ENCODE data around the gene MMP2.

DNA sequence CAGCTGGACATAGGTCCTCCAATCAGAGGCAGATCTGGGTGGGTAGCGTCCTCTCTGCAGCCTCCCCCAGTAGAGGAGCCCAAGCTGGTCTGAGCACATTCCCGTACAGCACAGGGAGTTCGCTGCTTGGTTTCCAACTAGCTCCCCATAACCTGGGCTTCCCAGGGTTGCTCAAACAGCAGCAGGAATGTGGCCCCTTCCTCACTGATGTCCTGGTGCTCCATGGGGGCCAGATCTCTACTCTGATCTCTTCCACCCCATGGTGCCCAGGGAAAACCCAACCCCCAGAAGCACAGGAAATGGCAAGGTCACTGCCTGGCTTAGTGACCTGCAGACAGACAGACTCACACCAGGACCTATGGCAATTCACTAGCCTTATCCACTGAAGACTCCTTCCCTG lies 11.1 kb upstream of the MMP2 start:
- no peak for TF ChIP-seq ZNF555 (tag by site-specific recombination; conservative IDR thresholded peaks at IDR 0.05)
- no peak for TF ChIP-seq ZNF792 (tag by site-specific recombination; IDR thresholded peaks at IDR 0.05)
- TF ChIP-seq, protein P1, sequence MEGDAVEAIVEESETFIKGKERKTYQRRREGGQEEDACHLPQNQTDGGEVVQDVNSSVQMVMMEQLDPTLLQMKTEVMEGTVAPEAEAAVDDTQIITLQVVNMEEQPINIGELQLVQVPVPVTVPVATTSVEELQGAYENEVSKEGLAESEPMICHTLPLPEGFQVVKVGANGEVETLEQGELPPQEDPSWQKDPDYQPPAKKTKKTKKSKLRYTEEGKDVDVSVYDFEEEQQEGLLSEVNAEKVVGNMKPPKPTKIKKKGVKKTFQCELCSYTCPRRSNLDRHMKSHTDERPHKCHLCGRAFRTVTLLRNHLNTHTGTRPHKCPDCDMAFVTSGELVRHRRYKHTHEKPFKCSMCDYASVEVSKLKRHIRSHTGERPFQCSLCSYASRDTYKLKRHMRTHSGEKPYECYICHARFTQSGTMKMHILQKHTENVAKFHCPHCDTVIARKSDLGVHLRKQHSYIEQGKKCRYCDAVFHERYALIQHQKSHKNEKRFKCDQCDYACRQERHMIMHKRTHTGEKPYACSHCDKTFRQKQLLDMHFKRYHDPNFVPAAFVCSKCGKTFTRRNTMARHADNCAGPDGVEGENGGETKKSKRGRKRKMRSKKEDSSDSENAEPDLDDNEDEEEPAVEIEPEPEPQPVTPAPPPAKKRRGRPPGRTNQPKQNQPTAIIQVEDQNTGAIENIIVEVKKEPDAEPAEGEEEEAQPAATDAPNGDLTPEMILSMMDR (tag by site-specific recombination; IDR thresholded peaks at IDR 0.05): no peak
- TF ChIP-seq, protein P2, sequence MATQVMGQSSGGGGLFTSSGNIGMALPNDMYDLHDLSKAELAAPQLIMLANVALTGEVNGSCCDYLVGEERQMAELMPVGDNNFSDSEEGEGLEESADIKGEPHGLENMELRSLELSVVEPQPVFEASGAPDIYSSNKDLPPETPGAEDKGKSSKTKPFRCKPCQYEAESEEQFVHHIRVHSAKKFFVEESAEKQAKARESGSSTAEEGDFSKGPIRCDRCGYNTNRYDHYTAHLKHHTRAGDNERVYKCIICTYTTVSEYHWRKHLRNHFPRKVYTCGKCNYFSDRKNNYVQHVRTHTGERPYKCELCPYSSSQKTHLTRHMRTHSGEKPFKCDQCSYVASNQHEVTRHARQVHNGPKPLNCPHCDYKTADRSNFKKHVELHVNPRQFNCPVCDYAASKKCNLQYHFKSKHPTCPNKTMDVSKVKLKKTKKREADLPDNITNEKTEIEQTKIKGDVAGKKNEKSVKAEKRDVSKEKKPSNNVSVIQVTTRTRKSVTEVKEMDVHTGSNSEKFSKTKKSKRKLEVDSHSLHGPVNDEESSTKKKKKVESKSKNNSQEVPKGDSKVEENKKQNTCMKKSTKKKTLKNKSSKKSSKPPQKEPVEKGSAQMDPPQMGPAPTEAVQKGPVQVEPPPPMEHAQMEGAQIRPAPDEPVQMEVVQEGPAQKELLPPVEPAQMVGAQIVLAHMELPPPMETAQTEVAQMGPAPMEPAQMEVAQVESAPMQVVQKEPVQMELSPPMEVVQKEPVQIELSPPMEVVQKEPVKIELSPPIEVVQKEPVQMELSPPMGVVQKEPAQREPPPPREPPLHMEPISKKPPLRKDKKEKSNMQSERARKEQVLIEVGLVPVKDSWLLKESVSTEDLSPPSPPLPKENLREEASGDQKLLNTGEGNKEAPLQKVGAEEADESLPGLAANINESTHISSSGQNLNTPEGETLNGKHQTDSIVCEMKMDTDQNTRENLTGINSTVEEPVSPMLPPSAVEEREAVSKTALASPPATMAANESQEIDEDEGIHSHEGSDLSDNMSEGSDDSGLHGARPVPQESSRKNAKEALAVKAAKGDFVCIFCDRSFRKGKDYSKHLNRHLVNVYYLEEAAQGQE (tag by site-specific recombination; IDR thresholded peaks at IDR 0.05): no peak
- TF ChIP-seq YY1 (tag by site-specific recombination; IDR thresholded peaks at IDR 0.05): no peak
- TF ChIP-seq ZNF133 (tag by site-specific recombination; IDR thresholded peaks at IDR 0.05): no peak
- TF ChIP-seq, protein P3, sequence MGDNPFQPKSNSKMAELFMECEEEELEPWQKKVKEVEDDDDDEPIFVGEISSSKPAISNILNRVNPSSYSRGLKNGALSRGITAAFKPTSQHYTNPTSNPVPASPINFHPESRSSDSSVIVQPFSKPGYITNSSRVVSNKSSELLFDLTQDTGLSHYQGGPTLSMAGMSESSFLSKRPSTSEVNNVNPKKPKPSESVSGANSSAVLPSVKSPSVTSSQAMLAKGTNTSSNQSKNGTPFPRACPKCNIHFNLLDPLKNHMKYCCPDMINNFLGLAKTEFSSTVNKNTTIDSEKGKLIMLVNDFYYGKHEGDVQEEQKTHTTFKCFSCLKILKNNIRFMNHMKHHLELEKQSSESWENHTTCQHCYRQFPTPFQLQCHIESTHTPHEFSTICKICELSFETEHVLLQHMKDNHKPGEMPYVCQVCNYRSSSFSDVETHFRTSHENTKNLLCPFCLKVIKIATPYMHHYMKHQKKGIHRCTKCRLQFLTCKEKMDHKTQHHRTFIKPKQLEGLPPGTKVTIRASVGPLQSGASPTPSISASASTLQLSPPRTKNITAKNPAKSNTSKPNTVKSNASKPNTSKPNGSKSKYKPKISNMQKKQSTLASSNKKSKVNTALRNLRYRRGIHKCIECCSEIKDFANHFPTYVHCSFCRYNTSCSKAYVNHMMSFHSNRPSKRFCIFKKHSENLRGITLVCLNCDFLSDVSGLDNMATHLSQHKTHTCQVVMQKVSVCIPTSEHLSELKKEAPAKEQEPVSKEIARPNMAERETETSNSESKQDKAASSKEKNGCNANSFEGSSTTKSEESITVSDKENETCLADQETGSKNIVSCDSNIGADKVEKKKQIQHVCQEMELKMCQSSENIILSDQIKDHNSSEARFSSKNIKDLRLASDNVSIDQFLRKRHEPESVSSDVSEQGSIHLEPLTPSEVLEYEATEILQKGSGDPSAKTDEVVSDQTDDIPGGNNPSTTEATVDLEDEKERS (tag by site-specific recombination; IDR thresholded peaks at IDR 0.05): no peak
- TF ChIP-seq, protein P4, sequence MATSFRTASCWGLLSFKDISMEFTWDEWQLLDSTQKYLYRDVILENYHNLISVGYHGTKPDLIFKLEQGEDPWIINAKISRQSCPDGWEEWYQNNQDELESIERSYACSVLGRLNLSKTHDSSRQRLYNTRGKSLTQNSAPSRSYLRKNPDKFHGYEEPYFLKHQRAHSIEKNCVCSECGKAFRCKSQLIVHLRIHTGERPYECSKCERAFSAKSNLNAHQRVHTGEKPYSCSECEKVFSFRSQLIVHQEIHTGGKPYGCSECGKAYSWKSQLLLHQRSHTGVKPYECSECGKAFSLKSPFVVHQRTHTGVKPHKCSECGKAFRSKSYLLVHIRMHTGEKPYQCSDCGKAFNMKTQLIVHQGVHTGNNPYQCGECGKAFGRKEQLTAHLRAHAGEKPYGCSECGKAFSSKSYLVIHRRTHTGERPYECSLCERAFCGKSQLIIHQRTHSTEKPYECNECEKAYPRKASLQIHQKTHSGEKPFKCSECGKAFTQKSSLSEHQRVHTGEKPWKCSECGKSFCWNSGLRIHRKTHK (tag by site-specific recombination; IDR thresholded peaks at IDR 0.05): no peak
- TF ChIP-seq HOXA7 (CRISPR knock-in tag; IDR thresholded peaks at IDR 0.05; ENCODE audit: borderline replicate concordance): no peak
- no peak for TF ChIP-seq ZNF623 (tag by site-specific recombination; IDR thresholded peaks at IDR 0.05)
- no peak for TF ChIP-seq SETDB1 (IDR thresholded peaks at IDR 0.05; ENCODE audit: insufficient read length, low read length)
- TF ChIP-seq ZNF416 (tag by site-specific recombination; IDR thresholded peaks at IDR 0.05): no peak
- no peak for TF ChIP-seq WT1 (tag by site-specific recombination; IDR thresholded peaks at IDR 0.05)
- TF ChIP-seq ZNF558 (tag by site-specific recombination; IDR thresholded peaks at IDR 0.05): no peak

All from HEK293 (cell line).